ENCODE measurements around the gene VWA3B. TPM values are rescaled to one million over a fixed set of nuclear protein-coding genes. Genes with fewer than 3 reads are reported as not detected.

VWA3B gene
- polyA plus RNA-seq, 3 donors = not detected

DNA sequence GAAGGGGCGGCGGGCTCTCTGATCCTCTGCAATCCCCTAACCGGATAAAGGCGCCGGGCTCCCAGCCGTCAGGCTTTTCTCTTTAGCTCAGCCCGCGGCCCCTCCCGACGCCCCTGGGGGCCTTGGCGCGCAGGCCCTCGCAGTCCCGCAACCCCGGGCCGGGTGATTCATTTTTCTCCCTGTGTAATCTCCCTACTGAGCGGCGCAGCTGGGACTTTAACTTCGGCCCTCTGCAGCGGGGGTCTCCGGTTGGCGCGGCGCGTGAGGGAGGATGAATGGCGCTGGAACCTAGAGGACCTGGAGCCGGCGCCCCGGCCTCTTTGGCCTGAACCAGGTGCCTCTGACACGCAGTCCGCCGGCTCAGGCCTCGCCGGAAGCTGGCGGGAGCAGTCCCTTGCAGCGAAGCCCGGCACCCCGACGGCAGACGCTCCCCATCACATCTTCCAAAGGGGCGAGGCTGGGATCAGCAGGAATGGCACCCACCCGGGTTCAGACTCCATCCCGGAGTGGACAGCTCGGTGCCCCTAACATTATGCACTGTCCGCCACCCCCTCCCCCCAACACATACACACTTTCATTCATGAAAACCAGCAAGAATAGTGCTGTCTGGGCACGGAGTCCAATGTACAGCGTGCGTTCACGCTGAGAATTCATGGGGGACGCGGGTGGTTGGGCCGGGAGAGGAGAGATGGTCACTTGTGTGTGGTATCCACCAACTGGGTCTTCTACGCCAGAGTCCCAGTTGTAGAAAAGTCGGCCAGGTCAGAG lies 260.5 kb downstream of the VWA3B start:
- H3K27me3 ChIP-seq (ENCODE audit: control insufficient read depth in 2 of 2, insufficient read depth in 2 of 2, low read length in 2 of 2) = peaks cover 71 to 86% of the 10 kb centered on the region in 2 donors
- H3K27ac ChIP-seq (ENCODE audit: low read depth in 1 of 2, low read length in 2 of 2) = no peak overlapping the region
- no peak overlapping the region for H3K4me3 ChIP-seq (replicated peaks in 1 of 3; ENCODE audit: low read depth in 2 of 3, low read length in 3 of 3)
- H3K4me2 ChIP-seq (replicated peaks; ENCODE audit: extremely low read depth, low read length, poor library complexity, severe bottlenecking) = no peak overlapping the region
- H3K36me3 Mint-ChIP-seq = peaks cover 0 to 4% of the 10 kb centered on the region in 2 donors
- H3K79me2 ChIP-seq (ENCODE audit: insufficient read depth, low read length) = no peaks in the 10 kb centered on the region
- H3K9me3 Mint-ChIP-seq = peaks cover 0 to 26% (median 14%) of the 10 kb centered on the region in 7 donors
- peaks cover 4% of the 10 kb centered on the region for H3K4me1 Mint-ChIP-seq
- peak overlapping the region in 1 of 2 donors; percentile 78 for H3K4me3 Mint-ChIP-seq
- H2AFZ ChIP-seq (ENCODE audit: insufficient read depth, low read depth, low read length, poor library complexity, severe bottlenecking) = no peak overlapping the region
- peaks cover 72 to 75% (median 75%) of the 10 kb centered on the region in 3 donors for H3K27me3 Mint-ChIP-seq (ENCODE audit: low read depth in 3 of 3)
- intact Hi-C loops (cut with micrococcal nuclease) = no loop called here
- no peak for DNase-seq
- WGBS (ENCODE audit: insufficient coverage) = 3% methylated on average over 42 of the region's 54 CpGs
- no peaks in the 10 kb centered on the region for H3K4me1 ChIP-seq (ENCODE audit: control insufficient read depth in 1 of 2, insufficient read depth in 2 of 2, low read length in 2 of 2)
- H3K36me3 ChIP-seq (replicated peaks in 1 of 2; ENCODE audit: control insufficient read depth in 1 of 2, insufficient read depth in 2 of 2, low read length in 2 of 2) = no peaks in the 10 kb centered on the region
- peaks cover 4 to 33% of the 10 kb centered on the region in 2 donors for H3K9me3 ChIP-seq (replicated peaks in 1 of 2; ENCODE audit: control insufficient read depth in 1 of 2, insufficient read depth in 1 of 2, low read length in 2 of 2)
- TF ChIP-seq, protein P1, sequence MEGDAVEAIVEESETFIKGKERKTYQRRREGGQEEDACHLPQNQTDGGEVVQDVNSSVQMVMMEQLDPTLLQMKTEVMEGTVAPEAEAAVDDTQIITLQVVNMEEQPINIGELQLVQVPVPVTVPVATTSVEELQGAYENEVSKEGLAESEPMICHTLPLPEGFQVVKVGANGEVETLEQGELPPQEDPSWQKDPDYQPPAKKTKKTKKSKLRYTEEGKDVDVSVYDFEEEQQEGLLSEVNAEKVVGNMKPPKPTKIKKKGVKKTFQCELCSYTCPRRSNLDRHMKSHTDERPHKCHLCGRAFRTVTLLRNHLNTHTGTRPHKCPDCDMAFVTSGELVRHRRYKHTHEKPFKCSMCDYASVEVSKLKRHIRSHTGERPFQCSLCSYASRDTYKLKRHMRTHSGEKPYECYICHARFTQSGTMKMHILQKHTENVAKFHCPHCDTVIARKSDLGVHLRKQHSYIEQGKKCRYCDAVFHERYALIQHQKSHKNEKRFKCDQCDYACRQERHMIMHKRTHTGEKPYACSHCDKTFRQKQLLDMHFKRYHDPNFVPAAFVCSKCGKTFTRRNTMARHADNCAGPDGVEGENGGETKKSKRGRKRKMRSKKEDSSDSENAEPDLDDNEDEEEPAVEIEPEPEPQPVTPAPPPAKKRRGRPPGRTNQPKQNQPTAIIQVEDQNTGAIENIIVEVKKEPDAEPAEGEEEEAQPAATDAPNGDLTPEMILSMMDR (IDR thresholded peaks at IDR 0.05) = no peak
- no peaks in the 10 kb centered on the region for H4K20me1 ChIP-seq (ENCODE audit: insufficient read depth, low read length)
- H3K27ac Mint-ChIP-seq = no peak overlapping the region
- H3K9ac ChIP-seq (ENCODE audit: insufficient read depth, low read length, poor library complexity, severe bottlenecking) = no peak overlapping the region

DNA sequence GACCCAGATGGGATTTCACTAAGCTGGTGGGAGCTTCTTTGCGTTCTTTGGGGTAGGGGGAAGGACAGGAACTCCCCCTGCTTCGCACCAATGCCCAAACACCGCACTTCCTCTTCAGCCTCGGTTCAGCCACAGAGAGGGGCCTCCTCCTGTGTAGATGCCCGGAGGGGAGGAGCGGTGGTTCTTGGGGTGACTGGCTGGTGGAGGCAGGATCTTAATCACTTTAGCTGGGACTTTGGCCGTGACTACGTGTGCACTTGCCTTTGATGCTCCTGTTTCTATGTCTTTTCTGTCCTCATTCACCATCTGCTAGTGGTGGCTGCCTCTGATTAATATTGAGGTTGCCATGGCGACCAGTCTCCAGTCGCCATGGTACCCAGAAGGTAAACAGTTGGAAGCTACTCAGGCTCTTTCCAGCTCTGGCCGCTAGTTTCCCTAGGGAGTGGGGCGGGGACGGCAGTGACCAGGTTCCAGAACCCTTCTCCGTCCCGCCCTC lies 261.1 kb downstream of the VWA3B start:
- H3K4me1 Mint-ChIP-seq = peaks cover 4% of the 10 kb centered on the region
- Histone ChIP-seq H3K4me1 (ENCODE audit: control insufficient read depth in 1 of 2, insufficient read depth in 2 of 2, low read length in 2 of 2) (no peaks in the 10 kb centered on the region), H4K20me1 (ENCODE audit: insufficient read depth, low read length) (no peaks in the 10 kb centered on the region), H3K36me3 (replicated peaks in 1 of 2; ENCODE audit: control insufficient read depth in 1 of 2, insufficient read depth in 2 of 2, low read length in 2 of 2) (no peaks in the 10 kb centered on the region), H3K27me3 (ENCODE audit: control insufficient read depth in 2 of 2, insufficient read depth in 2 of 2, low read length in 2 of 2) (peaks cover 71 to 84% of the 10 kb centered on the region in 2 donors), H3K4me2 (replicated peaks; ENCODE audit: extremely low read depth, low read length, poor library complexity, severe bottlenecking) (no peak overlapping the region), H3K27ac (ENCODE audit: low read depth in 1 of 2, low read length in 2 of 2) (no peak overlapping the region), H2AFZ (ENCODE audit: insufficient read depth, low read depth, low read length, poor library complexity, severe bottlenecking) (no peak overlapping the region), H3K79me2 (ENCODE audit: insufficient read depth, low read length) (no peaks in the 10 kb centered on the region), H3K9ac (ENCODE audit: insufficient read depth, low read length, poor library complexity, severe bottlenecking) (no peak overlapping the region), H3K9me3 (replicated peaks in 1 of 2; ENCODE audit: control insufficient read depth in 1 of 2, insufficient read depth in 1 of 2, low read length in 2 of 2) (peaks cover 4 to 33% of the 10 kb centered on the region in 2 donors), H3K4me3 (replicated peaks in 1 of 3; ENCODE audit: low read depth in 2 of 3, low read length in 3 of 3) (no peak overlapping the region)
- H3K9me3 Mint-ChIP-seq = peaks cover 0 to 26% (median 14%) of the 10 kb centered on the region in 7 donors
- TF ChIP-seq, protein P1 (IDR thresholded peaks at IDR 0.05) = no peak
- intact Hi-C loops (cut with micrococcal nuclease) = no loop called here
- H3K4me3 Mint-ChIP-seq = peak overlapping the region in 1 of 2 donors; percentile 77
- no peak for DNase-seq
- 8% methylated on average over 7 of the region's 15 CpGs for WGBS (ENCODE audit: insufficient coverage)
- peaks cover 66 to 75% (median 74%) of the 10 kb centered on the region in 3 donors for H3K27me3 Mint-ChIP-seq (ENCODE audit: low read depth in 3 of 3)
- H3K27ac Mint-ChIP-seq = no peak overlapping the region
- peaks cover 0 to 4% of the 10 kb centered on the region in 2 donors for H3K36me3 Mint-ChIP-seq

All from CD14-positive monocyte (primary cell).